HG02870 (cell line): ENCODE results near the gene NFATC1.
"Not testable (repeated sequence)": the region's sequence is repeated elsewhere in the genome, so short reads cannot be mapped to it uniquely, and the experiment has no call there.

Experiments used
- ATAC-seq: cut with Tn5 transposase; IDR thresholded peaks from one replicate; pipeline ENCODE4 v1.9.1; 2021; ENCODE audit warnings: mild to moderate bottlenecking, moderate library complexity; ENCODE audit not compliant: unreplicated experiment

The NFATC1 gene

GRCh38 chr18:79374408-79375171, 21.1 kb upstream of the NFATC1 start:
- ATAC-seq: peak; percentile 94

- no peak for ATAC-seq
Observed at GRCh38 chr18:79375441-79376154, 20.1 kb upstream of the NFATC1 start.

GRCh38 chr18:79376661-79377060, 19.1 kb upstream of the NFATC1 start:
- not testable (repeated sequence) for ATAC-seq

GRCh38 chr18:79377187-79377891, 18.4 kb upstream of the NFATC1 start:
- no peak for ATAC-seq

GRCh38 chr18:79378536-79379250, 17.0 kb upstream of the NFATC1 start:
- ATAC-seq: no peak

- no peak for ATAC-seq
Observed at GRCh38 chr18:79379251-79379905, 16.4 kb upstream of the NFATC1 start.

GRCh38 chr18:79379931-79380815, 15.6 kb upstream of the NFATC1 start:
- ATAC-seq: no peak

GRCh38 chr18:79380816-79381806, 14.6 kb upstream of the NFATC1 start:
- no peak for ATAC-seq

- ATAC-seq: no peak
Observed at GRCh38 chr18:79381811-79382311, 13.9 kb upstream of the NFATC1 start.

GRCh38 chr18:79382681-79383387, 12.9 kb upstream of the NFATC1 start:
- ATAC-seq: no peak

GRCh38 chr18:79383388-79384056, 12.2 kb upstream of the NFATC1 start:
- no peak for ATAC-seq

- ATAC-seq: no peak
Observed at GRCh38 chr18:79384151-79384807, 11.5 kb upstream of the NFATC1 start.

GRCh38 chr18:79384834-79385233, 10.9 kb upstream of the NFATC1 start:
- ATAC-seq: no peak

GRCh38 chr18:79385326-79385707, 10.4 kb upstream of the NFATC1 start:
- no peak for ATAC-seq

- ATAC-seq: no peak
Observed at GRCh38 chr18:79385708-79386341, 9.9 kb upstream of the NFATC1 start.

GRCh38 chr18:79386547-79386946, 9.2 kb upstream of the NFATC1 start:
- ATAC-seq: no peak
